Mucosa of descending colon (tissue), 3 donors: ENCODE results near the gene SYNDIG1. TPM values are rescaled to one million over a fixed set of nuclear protein-coding genes. Genes with fewer than 3 reads are reported as not detected.

Experiments used
- ATAC-seq: fragments of 200-7000 bp; cut with Tn5 transposase; one replicate; pipeline ENCODE4 v1.9.1; 2020; ENCODE audit warnings: mild to moderate bottlenecking, moderate library complexity
- DNase-seq, 3 donors: peaks; one replicate each; pipeline ENCODE4 v3.0.0-alpha.2; 2020
- H3K36me3 ChIP-seq: fragments of 200-600 bp; one replicate; pipeline ENCODE4 v1.8.0; 2021; ENCODE audit warnings: low read depth, mild to moderate bottlenecking
- H3K4me1 ChIP-seq: fragments of 200-600 bp; one replicate; pipeline ENCODE4 v1.8.0; 2021; ENCODE audit warnings: low read depth, mild to moderate bottlenecking
- H3K4me3 ChIP-seq: fragments of 200-600 bp; one replicate; pipeline ENCODE4 v1.8.0; 2021; ENCODE audit warnings: mild to moderate bottlenecking
- H3K9me3 ChIP-seq: fragments of 200-600 bp; one replicate; pipeline ENCODE4 v1.8.0; 2021; ENCODE audit warnings: mild to moderate bottlenecking
- intact Hi-C, 2 donors: fragments of 100-400 bp; cut with DNase I in 1 of 2; cut with micrococcal nuclease in 1 of 2; formaldehyde crosslinking; loops; one replicate each; pipeline versions ENCODE4 v1.11.0 to v1.11.1; 2022; cut with DNase I, micrococcal nuclease
- total RNA-seq, 3 donors: library from RNA; stranded (reverse); fragmentation: NEBNext Ultra II Directional in 2 of 3; extraction: Animal tissue kit (Norgen Biotek cat#: 25700) in 2 of 3; gene quantifications; one replicate each; pipeline versions ENCODE4 v1.2.1 to v1.2.4, GENCODE V29; 2021 to 2023
- TF ChIP-seq, protein P1 (sequence below): fragments of 200-600 bp; IDR thresholded peaks from one replicate; pipeline ENCODE4 v1.8.0; 2022; ENCODE audit warnings: antibody characterized with exemption, mild to moderate bottlenecking
- donor health status: DM: no; HTN: no; CAD: no; lungs with moderate emphysema.
- donor health status: DM: no; HTN: no; CAD: no.
- donor health status: DM: no; HTN: yes; CAD: no.

Gene SYNDIG1
- total RNA-seq, 3 donors from 2014 or later, result 0.12 to 0.46 (median 0.35) TPM

DNA sequence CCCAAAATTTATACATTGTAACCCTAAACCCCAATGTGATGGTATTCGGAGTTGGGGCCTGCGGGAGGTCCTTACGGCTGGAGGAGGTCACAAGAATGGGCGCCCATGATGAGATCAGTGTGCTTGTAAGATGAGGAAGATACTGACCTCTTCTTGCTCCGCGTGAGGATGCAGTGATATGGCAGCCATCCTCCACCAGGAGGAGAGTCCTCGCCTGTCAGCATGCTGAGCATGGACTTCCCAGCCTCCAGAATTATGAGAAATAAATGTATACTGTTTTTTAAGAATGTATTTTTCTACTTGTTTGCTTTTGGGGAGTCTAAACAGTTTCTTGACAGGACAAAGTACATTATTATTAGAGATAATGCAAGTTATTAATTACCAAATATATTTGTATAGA lies 8.7 kb upstream of the SYNDIG1 start:
- no peak overlapping the region for H3K4me3 ChIP-seq
- no peaks in the 10 kb centered on the region for H3K9me3 ChIP-seq
- no peak for DNase-seq
- no peaks in the 10 kb centered on the region for H3K36me3 ChIP-seq
- intact Hi-C loops, result no loop called here
- TF ChIP-seq, protein P1, sequence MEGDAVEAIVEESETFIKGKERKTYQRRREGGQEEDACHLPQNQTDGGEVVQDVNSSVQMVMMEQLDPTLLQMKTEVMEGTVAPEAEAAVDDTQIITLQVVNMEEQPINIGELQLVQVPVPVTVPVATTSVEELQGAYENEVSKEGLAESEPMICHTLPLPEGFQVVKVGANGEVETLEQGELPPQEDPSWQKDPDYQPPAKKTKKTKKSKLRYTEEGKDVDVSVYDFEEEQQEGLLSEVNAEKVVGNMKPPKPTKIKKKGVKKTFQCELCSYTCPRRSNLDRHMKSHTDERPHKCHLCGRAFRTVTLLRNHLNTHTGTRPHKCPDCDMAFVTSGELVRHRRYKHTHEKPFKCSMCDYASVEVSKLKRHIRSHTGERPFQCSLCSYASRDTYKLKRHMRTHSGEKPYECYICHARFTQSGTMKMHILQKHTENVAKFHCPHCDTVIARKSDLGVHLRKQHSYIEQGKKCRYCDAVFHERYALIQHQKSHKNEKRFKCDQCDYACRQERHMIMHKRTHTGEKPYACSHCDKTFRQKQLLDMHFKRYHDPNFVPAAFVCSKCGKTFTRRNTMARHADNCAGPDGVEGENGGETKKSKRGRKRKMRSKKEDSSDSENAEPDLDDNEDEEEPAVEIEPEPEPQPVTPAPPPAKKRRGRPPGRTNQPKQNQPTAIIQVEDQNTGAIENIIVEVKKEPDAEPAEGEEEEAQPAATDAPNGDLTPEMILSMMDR, result no peak
- no peak for ATAC-seq
- no peaks in the 10 kb centered on the region for H3K4me1 ChIP-seq

DNA sequence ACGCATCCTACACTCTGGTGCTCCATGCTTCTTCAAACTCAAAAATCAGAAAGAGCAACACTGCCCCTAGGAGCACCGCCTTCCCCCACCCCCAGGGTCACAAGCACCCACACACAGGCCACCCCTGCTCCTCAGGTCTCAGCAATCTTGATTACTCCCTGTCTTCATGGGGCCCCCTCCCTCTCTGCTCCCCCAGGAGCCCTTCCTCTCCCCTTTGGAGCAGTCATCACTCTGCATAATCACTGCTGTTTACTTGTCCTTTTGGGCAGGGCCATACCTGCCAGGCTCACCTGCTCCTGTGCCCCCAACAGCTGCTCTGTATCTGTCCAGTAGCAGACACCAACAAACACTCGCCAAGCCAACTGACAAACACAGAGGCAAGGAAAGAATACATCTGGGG lies 7.6 kb upstream of the SYNDIG1 start:
- Histone ChIP-seq H3K36me3 (no peaks in the 10 kb centered on the region), H3K4me3 (no peak overlapping the region), H3K4me1 (no peaks in the 10 kb centered on the region), H3K9me3 (no peaks in the 10 kb centered on the region)
- TF ChIP-seq, protein P1, result no peak
- ATAC-seq, result no peak
- intact Hi-C loops, result no loop called here
- DNase-seq, result no peak

DNA sequence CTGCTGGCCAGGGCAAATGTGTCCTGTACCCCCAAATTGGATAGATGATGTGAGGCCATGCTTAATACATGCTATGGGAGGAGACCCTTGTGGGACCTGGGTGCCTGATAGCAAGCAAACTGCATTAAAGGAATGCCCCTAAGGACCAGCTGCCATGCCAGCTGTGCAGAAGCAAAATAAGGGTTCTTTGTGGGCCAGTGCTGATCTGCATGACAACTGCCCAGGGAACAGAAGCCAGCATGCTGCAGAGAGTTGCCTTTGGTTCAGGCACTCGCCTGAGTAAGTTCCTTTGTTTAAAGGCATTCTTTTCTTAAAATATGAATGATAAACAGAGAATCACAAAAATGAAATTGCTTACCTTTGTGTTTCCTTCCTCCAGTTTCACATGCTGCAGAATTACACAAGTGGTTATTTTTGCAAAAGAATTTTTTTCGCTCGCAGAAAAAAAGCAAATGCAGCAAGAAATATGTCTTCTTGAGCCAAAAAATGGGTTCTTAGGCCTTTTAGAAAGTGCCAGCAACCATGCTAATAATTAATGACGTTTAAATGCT lies 6.9 kb upstream of the SYNDIG1 start:
- H3K4me3 ChIP-seq, result no peak overlapping the region
- intact Hi-C loops, result no loop called here
- no peaks in the 10 kb centered on the region for H3K9me3 ChIP-seq
- TF ChIP-seq, protein P1, result no peak
- ATAC-seq (no peak), DNase-seq (no peak)
- no peaks in the 10 kb centered on the region for H3K4me1 ChIP-seq
- H3K36me3 ChIP-seq, result no peaks in the 10 kb centered on the region

DNA sequence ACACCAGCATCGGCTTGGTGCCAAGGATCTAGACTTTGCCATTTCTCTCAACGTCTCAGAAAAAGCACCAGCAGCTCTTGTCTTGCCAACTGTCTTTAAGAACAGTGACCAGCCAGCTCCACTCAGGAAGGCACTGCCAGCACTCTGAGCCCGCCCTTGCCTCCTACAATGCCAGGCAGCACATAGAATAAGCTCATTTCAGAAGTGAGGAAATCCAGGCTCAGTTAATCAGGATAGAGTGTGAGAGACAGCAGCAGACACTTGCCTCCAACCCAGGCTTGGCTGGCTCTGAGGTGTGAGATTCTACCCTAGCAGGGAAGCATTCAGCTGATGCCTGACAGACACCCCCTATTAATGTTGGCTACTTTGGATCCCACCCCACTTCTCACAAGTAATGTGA lies 4.3 kb upstream of the SYNDIG1 start:
- TF ChIP-seq, protein P1, result no peak
- ATAC-seq, result no peak
- intact Hi-C loops, result no loop called here
- DNase-seq, result no peak
- no peak overlapping the region for H3K4me3 ChIP-seq
- H3K36me3 ChIP-seq, result no peaks in the 10 kb centered on the region
- H3K4me1 ChIP-seq, result peaks cover 9% of the 10 kb centered on the region
- H3K9me3 ChIP-seq, result no peaks in the 10 kb centered on the region

DNA sequence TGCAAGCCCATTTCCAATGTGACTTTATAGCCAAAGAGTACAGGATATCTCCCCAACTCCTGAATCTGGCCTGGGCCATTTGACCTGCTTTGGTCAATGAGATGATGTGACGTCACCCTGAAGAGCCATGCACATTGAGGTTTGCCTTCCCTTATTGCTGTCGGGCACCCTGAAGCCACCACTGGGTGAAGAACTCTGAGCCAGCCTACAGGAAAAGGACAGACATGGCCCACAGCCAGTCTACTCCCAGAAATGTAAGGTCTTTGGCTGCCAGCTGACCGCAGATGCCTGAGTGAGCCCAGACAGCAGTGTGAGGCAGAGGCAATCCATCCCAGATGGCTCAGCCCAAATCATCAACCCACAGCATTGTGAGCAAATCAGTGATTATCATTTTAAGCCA lies 3.7 kb upstream of the SYNDIG1 start:
- Histone ChIP-seq H3K36me3 (no peaks in the 10 kb centered on the region), H3K4me3 (no peak overlapping the region), H3K4me1 (peaks cover 12% of the 10 kb centered on the region), H3K9me3 (no peaks in the 10 kb centered on the region)
- TF ChIP-seq, protein P1, result no peak
- intact Hi-C loops, result no loop called here
- ATAC-seq (no peak), DNase-seq (no peak)
